ENCODE data around the gene NXPE4. TPM values are rescaled to one million over a fixed set of nuclear protein-coding genes. Genes with fewer than 3 reads are reported as not detected.

NXPE4 gene
- polyA plus RNA-seq, 1 of the 3 experiments (the other 2 are of a cell fraction): not detected

DNA sequence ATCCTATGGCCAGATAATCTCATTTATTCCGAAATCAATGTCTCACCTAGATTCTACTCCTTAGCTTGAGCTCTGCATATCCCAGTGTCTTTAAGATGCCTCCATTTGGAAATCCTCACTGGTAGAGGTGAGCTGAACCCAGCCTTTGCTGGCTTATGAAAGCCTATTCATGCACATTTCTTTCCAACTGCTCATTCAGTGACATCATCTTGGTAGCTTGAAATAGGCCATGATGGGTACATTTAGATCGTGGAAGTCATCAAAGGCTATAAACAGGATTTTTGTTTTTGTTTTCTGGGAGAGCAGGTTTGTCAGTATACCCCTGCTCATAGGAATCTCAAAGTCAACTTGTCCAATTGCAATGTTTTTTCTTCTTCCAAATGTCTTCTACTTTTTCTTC, 41.9 kb downstream of the NXPE4 start:
- no peaks in the 10 kb centered on the region for H4K20me1 ChIP-seq (ENCODE audit: insufficient read depth)
- no peak overlapping the region for H3K4me2 ChIP-seq
- H3K79me2 ChIP-seq (ENCODE audit: insufficient read depth): no peaks in the 10 kb centered on the region
- no peak overlapping the region for H3K27ac ChIP-seq (ENCODE audit: low read depth in 2 of 2, low read length in 1 of 2)
- TF ChIP-seq, protein P1, sequence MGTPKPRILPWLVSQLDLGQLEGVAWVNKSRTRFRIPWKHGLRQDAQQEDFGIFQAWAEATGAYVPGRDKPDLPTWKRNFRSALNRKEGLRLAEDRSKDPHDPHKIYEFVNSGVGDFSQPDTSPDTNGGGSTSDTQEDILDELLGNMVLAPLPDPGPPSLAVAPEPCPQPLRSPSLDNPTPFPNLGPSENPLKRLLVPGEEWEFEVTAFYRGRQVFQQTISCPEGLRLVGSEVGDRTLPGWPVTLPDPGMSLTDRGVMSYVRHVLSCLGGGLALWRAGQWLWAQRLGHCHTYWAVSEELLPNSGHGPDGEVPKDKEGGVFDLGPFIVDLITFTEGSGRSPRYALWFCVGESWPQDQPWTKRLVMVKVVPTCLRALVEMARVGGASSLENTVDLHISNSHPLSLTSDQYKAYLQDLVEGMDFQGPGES (IDR thresholded peaks at IDR 0.05; ENCODE audit: low read depth, low read length): no peak
- TF ChIP-seq ELF1 (IDR thresholded peaks at IDR 0.05) (no peak), TEAD4 (IDR thresholded peaks at IDR 0.05; ENCODE audit: borderline replicate concordance, insufficient read depth) (no peak), REST (IDR thresholded peaks at IDR 0.05; ENCODE audit: low read depth, low read length) (no peak), SMC3 (IDR thresholded peaks at IDR 0.05; ENCODE audit: low read depth, low read length) (no peak), FOSL2 (IDR thresholded peaks at IDR 0.05; ENCODE audit: borderline replicate concordance, low read depth) (no peak), NRF1 (IDR thresholded peaks at IDR 0.05; ENCODE audit: low read depth, low read length) (no peak), TAF1 (IDR thresholded peaks at IDR 0.05; ENCODE audit: borderline replicate concordance, low read depth, low read length) (no peak)
- TF ChIP-seq, protein P2, sequence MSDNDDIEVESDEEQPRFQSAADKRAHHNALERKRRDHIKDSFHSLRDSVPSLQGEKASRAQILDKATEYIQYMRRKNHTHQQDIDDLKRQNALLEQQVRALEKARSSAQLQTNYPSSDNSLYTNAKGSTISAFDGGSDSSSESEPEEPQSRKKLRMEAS (IDR thresholded peaks at IDR 0.05; ENCODE audit: low read depth): no peak
- no peaks in the 10 kb centered on the region for H3F3A ChIP-seq (replicated peaks; ENCODE audit: insufficient read depth)
- WGBS (ENCODE audit: low lambda C conversion rate): 32% methylated on average over 2 of the region's 2 CpGs
- no peaks in the 10 kb centered on the region for H3K27me3 ChIP-seq (ENCODE audit: insufficient read depth)
- H3K36me3 ChIP-seq (replicated peaks in 1 of 2; ENCODE audit: control insufficient read depth in 1 of 2, insufficient read depth in 2 of 2, low read length in 1 of 2): no peaks in the 10 kb centered on the region
- H3K9ac ChIP-seq: no peak overlapping the region
- ChIA-PET POLR2A (no interaction called here), CTCF (no interaction called here)
- H2AFZ ChIP-seq (ENCODE audit: low read depth): no peak overlapping the region
- no peak for DNase-seq
- no peaks in the 10 kb centered on the region for H3K9me3 ChIP-seq
- H3K4me1 ChIP-seq (ENCODE audit: control insufficient read depth in 1 of 2, insufficient read depth in 2 of 2, low read depth in 1 of 2, low read length in 1 of 2): no peaks in the 10 kb centered on the region
- H3K4me3 ChIP-seq (ENCODE audit: low read depth in 2 of 2, low read length in 1 of 2): no peak overlapping the region
- H3K9me2 ChIP-seq: no peaks in the 10 kb centered on the region

DNA sequence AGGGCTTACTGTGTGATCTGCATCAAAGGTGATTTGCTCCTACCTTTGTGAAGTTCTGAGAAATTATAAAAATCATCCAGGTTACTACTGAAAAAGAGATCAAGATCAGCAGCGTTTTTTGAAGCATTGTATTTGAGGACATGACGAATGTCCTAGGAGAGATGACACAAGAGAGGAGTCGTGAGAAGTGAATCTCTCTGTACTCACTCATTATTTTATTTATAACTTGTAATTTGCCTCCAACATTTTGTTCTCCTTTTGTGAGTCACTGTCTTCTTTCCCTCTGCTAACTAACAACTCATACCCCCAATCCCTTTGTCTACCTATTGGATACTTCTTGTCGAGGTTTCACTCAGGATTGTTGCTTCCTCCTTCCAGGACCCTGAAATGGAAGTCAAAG, 44.5 kb downstream of the NXPE4 start:
- H3F3A ChIP-seq (replicated peaks; ENCODE audit: insufficient read depth): no peaks in the 10 kb centered on the region
- no peaks in the 10 kb centered on the region for H4K20me1 ChIP-seq (ENCODE audit: insufficient read depth)
- no peaks in the 10 kb centered on the region for H3K4me1 ChIP-seq (ENCODE audit: control insufficient read depth in 1 of 2, insufficient read depth in 2 of 2, low read depth in 1 of 2, low read length in 1 of 2)
- H3K9me3 ChIP-seq: no peaks in the 10 kb centered on the region
- DNase-seq: no peak
- H3K79me2 ChIP-seq (ENCODE audit: insufficient read depth): no peaks in the 10 kb centered on the region
- no peak overlapping the region for H3K27ac ChIP-seq (ENCODE audit: low read depth in 2 of 2, low read length in 1 of 2)
- H3K9me2 ChIP-seq: no peaks in the 10 kb centered on the region
- no peak overlapping the region for H2AFZ ChIP-seq (ENCODE audit: low read depth)
- ChIA-PET CTCF (no interaction called here), POLR2A (no interaction called here)
- WGBS (ENCODE audit: low lambda C conversion rate): 49% methylated on average over 4 of the region's 4 CpGs
- no peak overlapping the region for H3K9ac ChIP-seq
- no peaks in the 10 kb centered on the region for H3K27me3 ChIP-seq (ENCODE audit: insufficient read depth)
- H3K36me3 ChIP-seq (replicated peaks in 1 of 2; ENCODE audit: control insufficient read depth in 1 of 2, insufficient read depth in 2 of 2, low read length in 1 of 2): no peaks in the 10 kb centered on the region
- no peak overlapping the region for H3K4me3 ChIP-seq (ENCODE audit: low read depth in 2 of 2, low read length in 1 of 2)
- TF ChIP-seq RAD21 (IDR thresholded peaks at IDR 0.05; ENCODE audit: low read length) (no peak), REST (IDR thresholded peaks at IDR 0.05; ENCODE audit: low read depth, low read length) (no peak), TAF1 (IDR thresholded peaks at IDR 0.05; ENCODE audit: borderline replicate concordance, low read depth, low read length) (no peak), SMC3 (IDR thresholded peaks at IDR 0.05; ENCODE audit: low read depth, low read length) (no peak)
- H3K4me2 ChIP-seq: no peak overlapping the region

Measured in SK-N-SH (cell line).